Astrocyte of the cerebellum (primary cell): Measurements from ENCODE around the gene ARL4A.

ENCODE experiments used
- DNase-seq: peaks from one replicate; pipeline ENCODE4 v3.0.0-alpha.2; 2011; ENCODE audit warnings: low read depth
- H3K4me3 ChIP-seq: 2 replicates; pipeline ENCODE4 v1.5.1; 2011; ENCODE audit warnings: mild to moderate bottlenecking, low read depth, low read length, moderate library complexity
- in situ Hi-C: cut with HindIII; loops from 2 replicates; pipeline ENCODE4 v1.10.0; 2017; ENCODE audit warnings: low sequenced_read_pairs
- TF ChIP-seq, protein P1 (sequence below): IDR thresholded peaks from 2 replicates; pipeline ENCODE4 v1.5.1; 2012; ENCODE audit warnings: low read length, low read depth, moderate library complexity, mild to moderate bottlenecking; ENCODE audit errors: missing control alignments

The ARL4A gene

DNA sequence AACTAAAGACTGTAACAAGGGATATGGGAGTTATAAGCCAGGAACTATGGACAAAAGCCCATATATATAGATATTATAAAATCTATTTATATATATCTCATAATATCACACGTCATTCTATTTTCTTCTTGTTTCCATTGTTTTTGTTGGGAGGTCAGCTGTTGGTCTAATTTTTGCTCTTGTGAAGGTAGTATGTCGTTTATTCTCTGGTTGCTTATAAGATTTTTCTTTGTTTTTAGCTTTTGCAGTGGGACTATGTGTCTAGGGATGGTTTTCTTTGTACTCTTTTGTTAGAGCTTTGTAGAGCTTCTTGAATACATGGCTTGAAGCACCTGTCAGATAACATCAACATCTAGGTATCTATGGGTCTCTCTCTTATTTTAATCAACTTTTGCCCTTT lies 14.0 kb downstream of the ARL4A start:
- TF ChIP-seq, protein P1, sequence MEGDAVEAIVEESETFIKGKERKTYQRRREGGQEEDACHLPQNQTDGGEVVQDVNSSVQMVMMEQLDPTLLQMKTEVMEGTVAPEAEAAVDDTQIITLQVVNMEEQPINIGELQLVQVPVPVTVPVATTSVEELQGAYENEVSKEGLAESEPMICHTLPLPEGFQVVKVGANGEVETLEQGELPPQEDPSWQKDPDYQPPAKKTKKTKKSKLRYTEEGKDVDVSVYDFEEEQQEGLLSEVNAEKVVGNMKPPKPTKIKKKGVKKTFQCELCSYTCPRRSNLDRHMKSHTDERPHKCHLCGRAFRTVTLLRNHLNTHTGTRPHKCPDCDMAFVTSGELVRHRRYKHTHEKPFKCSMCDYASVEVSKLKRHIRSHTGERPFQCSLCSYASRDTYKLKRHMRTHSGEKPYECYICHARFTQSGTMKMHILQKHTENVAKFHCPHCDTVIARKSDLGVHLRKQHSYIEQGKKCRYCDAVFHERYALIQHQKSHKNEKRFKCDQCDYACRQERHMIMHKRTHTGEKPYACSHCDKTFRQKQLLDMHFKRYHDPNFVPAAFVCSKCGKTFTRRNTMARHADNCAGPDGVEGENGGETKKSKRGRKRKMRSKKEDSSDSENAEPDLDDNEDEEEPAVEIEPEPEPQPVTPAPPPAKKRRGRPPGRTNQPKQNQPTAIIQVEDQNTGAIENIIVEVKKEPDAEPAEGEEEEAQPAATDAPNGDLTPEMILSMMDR: no peak
- H3K4me3 ChIP-seq: no peak overlapping the region
- in situ Hi-C loops: no loop called here
- no peak for DNase-seq

DNA sequence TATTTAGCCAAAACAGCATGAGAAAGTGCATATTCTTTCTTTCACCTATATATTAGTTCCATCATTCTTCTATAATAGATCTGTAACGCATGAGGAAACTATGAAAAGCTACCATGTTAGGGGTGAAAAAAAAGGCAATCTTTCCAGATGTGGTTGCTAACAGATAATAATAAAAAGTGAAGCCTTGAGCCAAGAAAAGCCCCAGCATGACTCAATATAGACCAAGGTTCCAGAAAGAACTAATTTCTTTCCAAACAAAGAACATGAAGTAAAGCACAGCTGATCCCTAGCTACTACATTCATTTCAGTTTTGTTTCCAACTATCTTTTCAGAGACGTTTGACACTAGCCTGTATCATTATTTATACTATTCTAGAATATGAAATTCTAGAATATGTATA lies 16.4 kb downstream of the ARL4A start:
- TF ChIP-seq, protein P1: no peak
- DNase-seq: no peak
- H3K4me3 ChIP-seq: no peak overlapping the region
- in situ Hi-C loops: no loop called here

- no peak overlapping the region for H3K4me3 ChIP-seq
- TF ChIP-seq, protein P1: no peak
- in situ Hi-C loops: no loop called here
Measured at GRCh38 chr7:12705878-12706277, 18.4 kb downstream of the ARL4A start.

DNA sequence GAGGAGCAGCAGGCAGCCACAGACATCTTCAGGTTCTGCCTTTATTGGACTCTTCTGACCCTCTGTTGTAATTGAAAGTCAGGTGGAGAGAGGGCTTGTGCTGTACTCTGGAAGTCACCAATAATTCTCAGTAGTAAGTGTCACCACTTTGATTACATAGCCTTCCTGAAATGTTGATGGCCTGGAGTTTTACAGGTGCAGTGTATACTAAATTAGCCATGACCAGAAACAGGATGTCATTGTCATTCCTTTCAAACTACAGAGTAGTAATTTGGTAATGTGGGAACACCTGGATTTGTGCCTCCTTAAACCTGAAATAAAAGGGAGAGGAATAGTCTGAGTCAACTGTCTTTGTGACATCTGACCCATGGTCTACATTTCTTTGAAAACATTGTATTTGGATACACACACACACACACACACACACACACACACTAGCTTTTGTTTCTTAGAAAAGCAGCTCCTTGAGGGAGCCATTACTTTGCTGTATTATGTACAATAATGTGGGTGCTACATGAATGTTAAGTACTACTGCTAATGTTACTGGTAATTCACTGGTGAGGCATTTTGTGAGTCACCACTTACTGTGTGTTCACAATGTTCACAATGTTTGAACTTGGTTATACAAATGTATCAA lies 19.6 kb downstream of the ARL4A start:
- no peak overlapping the region for H3K4me3 ChIP-seq
- TF ChIP-seq, protein P1: no peak
- no peak for DNase-seq
- in situ Hi-C loops: no loop called here

More at GRCh38 chr7:12705878-12706277, 18.4 kb downstream of the ARL4A start:
- DNase-seq: no peak

- H3K4me3 ChIP-seq: no peak overlapping the region
- in situ Hi-C loops: no loop called here
- TF ChIP-seq, protein P1: no peak
- DNase-seq: no peak
Measured at GRCh38 chr7:12708314-12708713, 20.9 kb downstream of the ARL4A start.

DNA sequence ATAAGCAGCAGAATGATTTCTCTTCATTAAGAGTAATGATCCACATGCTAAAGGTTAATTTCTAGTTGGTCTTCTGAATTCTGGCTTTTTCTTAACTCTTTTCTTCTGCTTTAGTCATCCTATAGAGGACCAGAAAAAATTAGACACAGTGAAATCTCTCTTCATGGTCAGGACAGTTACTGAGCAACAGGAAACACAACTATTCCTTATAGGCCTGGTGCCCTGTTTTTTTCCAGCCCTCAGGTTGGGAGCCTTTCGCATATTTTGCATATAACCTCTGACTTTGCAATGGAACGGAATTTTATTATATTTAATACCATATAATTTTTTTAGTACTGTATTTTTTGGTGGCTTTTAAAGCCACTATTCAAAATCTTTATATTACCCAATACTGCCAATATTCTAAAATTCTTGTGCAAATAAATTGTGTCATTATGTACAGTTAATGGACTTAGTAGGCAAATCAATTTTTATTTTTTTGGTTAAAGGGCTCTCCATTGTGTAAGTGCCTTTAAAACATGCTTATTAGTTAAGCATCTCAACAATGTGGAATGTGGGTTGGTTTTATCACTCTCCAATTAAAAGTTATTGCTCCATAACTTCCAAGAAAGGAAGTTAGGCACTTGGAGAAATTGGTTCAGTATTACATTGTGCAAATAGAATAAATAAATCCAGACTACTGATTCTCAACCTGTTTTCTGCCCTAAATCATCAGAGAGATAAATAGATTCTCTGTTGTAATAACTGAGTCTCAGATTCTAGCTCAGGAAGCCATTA lies 22.5 kb downstream of the ARL4A start:
- in situ Hi-C loops: no loop called here
- TF ChIP-seq, protein P1: no peak

More for the DNA sequence above, 22.5 kb downstream of the ARL4A start:
- H3K4me3 ChIP-seq: no peak overlapping the region
- no peak for DNase-seq
